Activated T-cell treated with anti-CD3 and anti-CD28 coated beads for 24 hours (primary cell): ENCODE results near the gene PGAP2.

Experiments used
- DNase-seq: peaks from one replicate; pipeline ENCODE4 v3.0.0-alpha.2; 2020; ENCODE audit warnings: low read depth

The PGAP2 gene

GRCh38 chr11:3832816-3833215, 24.5 kb downstream of the PGAP2 start:
- no peak for DNase-seq

- DNase-seq, result no peak
These were observed 25.1 kb downstream of the PGAP2 start for GRCh38 chr11:3833449-3833848.

GRCh38 chr11:3834349-3834663, 25.9 kb downstream of the PGAP2 start:
- DNase-seq, result no peak

- DNase-seq, result no peak
These were observed 26.5 kb downstream of the PGAP2 start for GRCh38 chr11:3834664-3835461.

GRCh38 chr11:3835751-3836150, 27.4 kb downstream of the PGAP2 start:
- DNase-seq, result no peak

GRCh38 chr11:3836903-3837302, 28.5 kb downstream of the PGAP2 start:
- no peak for DNase-seq

- DNase-seq, result no peak
These were observed 29.4 kb downstream of the PGAP2 start for GRCh38 chr11:3837793-3838192.

- no peak for DNase-seq
These were observed 30.1 kb downstream of the PGAP2 start for GRCh38 chr11:3838504-3838903.

- DNase-seq, result peak; percentile 40
These were observed 31.9 kb downstream of the PGAP2 start for GRCh38 chr11:3840004-3840869.

- DNase-seq, result peak; percentile 90
These were observed 32.6 kb downstream of the PGAP2 start, which contains the start of gene RHOG for GRCh38 chr11:3840870-3841425. TSS of gene RHOG (minus strand) at chr11:3840959. CDS start at chr11:3828138, 12,821 bp downstream.

- DNase-seq, result no peak
These were observed 33.3 kb downstream of the PGAP2 start for GRCh38 chr11:3841426-3842350.

- DNase-seq, result no peak
These were observed 35.0 kb downstream of the PGAP2 start for GRCh38 chr11:3843326-3843725.

- no peak for DNase-seq
These were observed 36.9 kb downstream of the PGAP2 start for GRCh38 chr11:3845246-3845645.

- DNase-seq, result no peak
These were observed 37.3 kb downstream of the PGAP2 start for GRCh38 chr11:3845670-3846069.

- DNase-seq, result peak; percentile 53
These were observed 41.0 kb downstream of the PGAP2 start for GRCh38 chr11:3849297-3849874.

GRCh38 chr11:3853545-3853842, 45.1 kb downstream of the PGAP2 start:
- DNase-seq, result no peak

- peak; percentile 52 for DNase-seq
These were observed 45.7 kb downstream of the PGAP2 start for GRCh38 chr11:3853899-3854659.

GRCh38 chr11:3854660-3854976, 46.3 kb downstream of the PGAP2 start:
- no peak for DNase-seq

GRCh38 chr11:3854977-3855807, 46.8 kb downstream of the PGAP2 start, which contains the start of gene STIM1:
TSS of gene STIM1 (plus strand) at chr11:3855664. CDS start at chr11:3856271, 607 bp downstream.
- peak; percentile 99 for DNase-seq
